ENCODE data around the gene ARID1B.

ARID1B gene

DNA sequence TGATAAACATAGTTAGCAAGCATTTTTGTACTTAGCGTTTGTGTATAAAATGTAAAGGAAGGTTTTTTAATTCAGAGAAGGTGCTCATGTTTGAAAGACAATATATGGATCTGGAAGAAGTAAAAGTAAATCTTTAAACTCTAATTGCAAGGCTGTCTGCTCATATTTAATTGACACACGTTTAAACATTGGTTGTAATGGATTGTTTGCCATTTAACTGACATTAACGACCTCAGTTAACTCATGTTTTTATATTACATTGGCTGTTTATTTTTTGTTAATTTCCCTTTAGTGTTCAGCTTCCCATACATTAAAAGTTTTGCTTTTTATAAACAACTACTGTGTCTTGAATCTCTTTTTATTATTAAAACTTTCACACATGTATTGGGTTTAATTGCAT lies 208.1 kb downstream of the ARID1B start:
- no peak for DNase-seq (ENCODE audit: low read depth, low spot score)
- no peak for TF ChIP-seq CTCF (IDR thresholded peaks at IDR 0.05; ENCODE audit: low read depth, low read length)
- in situ Hi-C loops (cut with HindIII; ENCODE audit: low sequenced_read_pairs), result no loop called here

DNA sequence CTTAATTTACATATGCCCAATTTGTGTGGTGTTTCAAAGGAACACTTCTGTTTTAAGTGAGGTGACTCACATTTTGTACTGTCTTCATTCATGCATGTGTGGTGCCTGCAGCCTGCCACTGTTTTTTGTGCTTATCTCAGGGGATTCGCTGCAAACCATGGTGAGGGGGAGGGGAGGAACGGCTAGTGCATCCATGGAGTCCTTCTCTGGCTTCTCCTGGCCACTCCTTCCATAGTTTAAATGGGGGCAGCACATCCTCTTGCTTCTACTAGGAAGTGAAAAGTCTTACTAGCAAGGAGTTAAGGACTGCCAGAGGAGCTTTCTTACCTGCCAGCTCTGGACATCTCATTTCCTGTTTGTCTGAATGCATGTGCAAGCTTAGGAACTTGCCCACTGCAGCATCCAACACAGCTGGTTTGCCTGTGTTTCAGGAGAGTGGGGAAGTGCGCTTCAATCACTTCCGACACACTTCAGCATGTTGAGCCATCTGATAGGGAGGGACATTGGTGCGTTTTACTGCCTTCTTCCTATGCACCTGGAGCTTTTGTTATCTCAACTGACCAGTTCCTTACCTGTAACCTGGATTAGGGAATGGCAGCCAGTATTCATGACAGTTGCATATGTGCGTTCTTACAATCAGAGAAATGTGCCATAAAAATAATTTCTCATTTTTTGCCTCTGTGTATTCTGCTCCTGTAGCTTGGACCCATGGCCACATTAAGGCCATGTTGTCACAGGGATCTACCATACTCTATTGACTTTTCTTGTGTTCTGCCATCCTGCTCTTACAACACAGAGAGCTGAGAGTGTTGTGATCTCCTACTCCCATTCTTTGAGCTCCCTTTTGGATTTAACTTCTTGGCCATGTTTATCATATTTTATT lies 211.3 kb downstream of the ARID1B start:
- peak; percentile 26 for DNase-seq (ENCODE audit: low read depth, low spot score)
- TF ChIP-seq CTCF (IDR thresholded peaks at IDR 0.05; ENCODE audit: low read depth, low read length), result no peak
- no peak overlapping the region for H3K4me3 ChIP-seq (ENCODE audit: low read depth, low read length)
- in situ Hi-C loops (cut with HindIII; ENCODE audit: low sequenced_read_pairs), result no loop called here

More for the DNA sequence above, 208.1 kb downstream of the ARID1B start:
- H3K4me3 ChIP-seq (ENCODE audit: low read depth, low read length), result no peak overlapping the region

- H3K4me3 ChIP-seq (ENCODE audit: low read depth, low read length), result no peak overlapping the region
- TF ChIP-seq CTCF (IDR thresholded peaks at IDR 0.05; ENCODE audit: low read depth, low read length), result no peak
- no peak for DNase-seq (ENCODE audit: low read depth, low spot score)
- in situ Hi-C loops (cut with HindIII; ENCODE audit: low sequenced_read_pairs), result no loop called here
Measured at GRCh38 chr6:156989159-156989806, 212.1 kb downstream of the ARID1B start.

GRCh38 chr6:156992020-156992804 lies 215.0 kb downstream of the ARID1B start:
- in situ Hi-C loops (cut with HindIII; ENCODE audit: low sequenced_read_pairs), result no loop called here
- DNase-seq (ENCODE audit: low read depth, low spot score), result peak; percentile 46
- no peak overlapping the region for H3K4me3 ChIP-seq (ENCODE audit: low read depth, low read length)
- TF ChIP-seq CTCF (IDR thresholded peaks at IDR 0.05; ENCODE audit: low read depth, low read length), result no peak

- no peak for TF ChIP-seq CTCF (IDR thresholded peaks at IDR 0.05; ENCODE audit: low read depth, low read length)
- no peak for DNase-seq (ENCODE audit: low read depth, low spot score)
- no peak overlapping the region for H3K4me3 ChIP-seq (ENCODE audit: low read depth, low read length)
- in situ Hi-C loops (cut with HindIII; ENCODE audit: low sequenced_read_pairs), result no loop called here
Measured at GRCh38 chr6:156993713-156994112, 216.5 kb downstream of the ARID1B start.
